ENCODE measurements around the gene MACF1. TPM values are rescaled to one million over a fixed set of nuclear protein-coding genes. Genes with fewer than 3 reads are reported as not detected.
A peak's percentile ranks its signal among the peaks of the same experiment; 100 is the strongest.

Gene MACF1
- total RNA-seq, 1 experiment from 2014 or later = 104 TPM

- no peaks in the 10 kb centered on the region for H3K27me3 ChIP-seq (replicated peaks; ENCODE audit: control insufficient read depth, insufficient read depth, low read length)
- POLR2A ChIA-PET = no interaction called here
- Mint-ChIP-seq H3K4me1 (ENCODE audit: low read depth, unreplicated experiment) (peaks cover 25% of the 10 kb centered on the region), H3K27ac (ENCODE audit: unreplicated experiment) (peak overlapping the region; percentile 89), H3K27me3 (ENCODE audit: insufficient read depth, unreplicated experiment) (no peaks in the 10 kb centered on the region), H3K4me3 (ENCODE audit: unreplicated experiment) (peak overlapping the region; percentile 49), H3K9me3 (ENCODE audit: unreplicated experiment) (no peaks in the 10 kb centered on the region), H3K36me3 (ENCODE audit: insufficient read depth, unreplicated experiment) (peaks cover 12% of the 10 kb centered on the region)
- TF ChIP-seq, protein P1, sequence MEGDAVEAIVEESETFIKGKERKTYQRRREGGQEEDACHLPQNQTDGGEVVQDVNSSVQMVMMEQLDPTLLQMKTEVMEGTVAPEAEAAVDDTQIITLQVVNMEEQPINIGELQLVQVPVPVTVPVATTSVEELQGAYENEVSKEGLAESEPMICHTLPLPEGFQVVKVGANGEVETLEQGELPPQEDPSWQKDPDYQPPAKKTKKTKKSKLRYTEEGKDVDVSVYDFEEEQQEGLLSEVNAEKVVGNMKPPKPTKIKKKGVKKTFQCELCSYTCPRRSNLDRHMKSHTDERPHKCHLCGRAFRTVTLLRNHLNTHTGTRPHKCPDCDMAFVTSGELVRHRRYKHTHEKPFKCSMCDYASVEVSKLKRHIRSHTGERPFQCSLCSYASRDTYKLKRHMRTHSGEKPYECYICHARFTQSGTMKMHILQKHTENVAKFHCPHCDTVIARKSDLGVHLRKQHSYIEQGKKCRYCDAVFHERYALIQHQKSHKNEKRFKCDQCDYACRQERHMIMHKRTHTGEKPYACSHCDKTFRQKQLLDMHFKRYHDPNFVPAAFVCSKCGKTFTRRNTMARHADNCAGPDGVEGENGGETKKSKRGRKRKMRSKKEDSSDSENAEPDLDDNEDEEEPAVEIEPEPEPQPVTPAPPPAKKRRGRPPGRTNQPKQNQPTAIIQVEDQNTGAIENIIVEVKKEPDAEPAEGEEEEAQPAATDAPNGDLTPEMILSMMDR (IDR thresholded peaks at IDR 0.05; ENCODE audit: insufficient read depth in 1 of 2, low read depth in 1 of 2, low read length in 1 of 2, severe bottlenecking in 1 of 2, unreplicated experiment in 1 of 2) = no peak
- intact Hi-C loops (cut with micrococcal nuclease; ENCODE audit: unreplicated experiment) = no loop called here
- peak; percentile 37 to 70 for DNase-seq
- H3K36me3 ChIP-seq (ENCODE audit: control insufficient read depth, insufficient read depth, low read length) = no peaks in the 10 kb centered on the region
- BruUV-seq (replicated peaks) = TSS peak; percentile 24
- H3K4me1 ChIP-seq = peaks cover 61% of the 10 kb centered on the region
- no peak overlapping the region for H3K4me3 ChIP-seq (ENCODE audit: low read depth, low read length)
- no peaks in the 10 kb centered on the region for H3K9me3 ChIP-seq
- CTCF ChIA-PET = interaction anchor here (1.0 to 1.7 kb wide), 2 partner anchors 13 to 46 kb away, joined by 3 read pairs; no protein-coding TSS in a partner anchor
Observed at GRCh38 chr1:39178541-39179431, 25.7 kb upstream of the MACF1 start.

- H3K4me1 Mint-ChIP-seq (ENCODE audit: low read depth, unreplicated experiment) = peaks cover 26% of the 10 kb centered on the region
Observed at GRCh38 chr1:39181311-39181710, 23.2 kb upstream of the MACF1 start.

DNA sequence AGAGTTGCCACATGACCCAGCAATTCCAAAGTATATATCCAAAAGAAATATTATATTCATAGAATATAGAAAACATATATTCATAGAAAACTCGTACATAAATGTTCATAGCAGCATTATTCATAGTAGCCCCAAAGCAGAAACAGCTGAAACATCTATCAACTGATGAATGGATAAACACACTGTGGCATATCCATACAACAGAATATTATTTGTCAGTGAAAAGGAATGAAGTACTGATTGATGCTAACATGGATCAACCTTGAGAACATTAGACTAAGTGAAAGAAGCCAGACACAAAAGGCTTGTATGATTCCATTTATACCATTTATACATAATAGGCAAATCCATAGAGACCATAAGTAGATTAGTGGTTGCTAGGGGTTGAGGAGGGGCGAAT, 21.7 kb upstream of the MACF1 start:
- no peaks in the 10 kb centered on the region for H3K9me3 ChIP-seq
- Mint-ChIP-seq H3K27me3 (ENCODE audit: insufficient read depth, unreplicated experiment) (no peaks in the 10 kb centered on the region), H3K9me3 (ENCODE audit: unreplicated experiment) (no peaks in the 10 kb centered on the region), H3K4me1 (ENCODE audit: low read depth, unreplicated experiment) (peaks cover 31% of the 10 kb centered on the region), H3K4me3 (ENCODE audit: unreplicated experiment) (no peak overlapping the region), H3K36me3 (ENCODE audit: insufficient read depth, unreplicated experiment) (peaks cover 25% of the 10 kb centered on the region), H3K27ac (ENCODE audit: unreplicated experiment) (no peak overlapping the region)
- no peaks in the 10 kb centered on the region for H3K27me3 ChIP-seq (replicated peaks; ENCODE audit: control insufficient read depth, insufficient read depth, low read length)
- ChIA-PET POLR2A (no interaction called here), CTCF (interaction anchor here (1.9 kb wide), 1 partner anchor 76 kb away, joined by 6 read pairs; no protein-coding TSS in a partner anchor)
- intact Hi-C loops (cut with micrococcal nuclease; ENCODE audit: unreplicated experiment) = no loop called here
- TF ChIP-seq, protein P1 (IDR thresholded peaks at IDR 0.05; ENCODE audit: insufficient read depth in 1 of 2, low read depth in 1 of 2, low read length in 1 of 2, severe bottlenecking in 1 of 2, unreplicated experiment in 1 of 2) = no peak
- no TSS peak for BruUV-seq (replicated peaks)
- no peak for DNase-seq
- peaks cover 38% of the 10 kb centered on the region for H3K4me1 ChIP-seq
- H3K4me3 ChIP-seq (ENCODE audit: low read depth, low read length) = no peak overlapping the region
- H3K36me3 ChIP-seq (ENCODE audit: control insufficient read depth, insufficient read depth, low read length) = no peaks in the 10 kb centered on the region

More at GRCh38 chr1:39181311-39181710, 23.2 kb upstream of the MACF1 start:
- ChIA-PET POLR2A (no interaction called here), CTCF (interaction anchor here (0.7 kb wide), 1 partner anchor 117 kb away, joined by 6 read pairs; no protein-coding TSS in a partner anchor)
- Histone ChIP-seq H3K4me3 (ENCODE audit: low read depth, low read length) (no peak overlapping the region), H3K27me3 (replicated peaks; ENCODE audit: control insufficient read depth, insufficient read depth, low read length) (no peaks in the 10 kb centered on the region), H3K36me3 (ENCODE audit: control insufficient read depth, insufficient read depth, low read length) (no peaks in the 10 kb centered on the region), H3K4me1 (peaks cover 53% of the 10 kb centered on the region), H3K9me3 (no peaks in the 10 kb centered on the region)
- TF ChIP-seq, protein P1 (IDR thresholded peaks at IDR 0.05; ENCODE audit: insufficient read depth in 1 of 2, low read depth in 1 of 2, low read length in 1 of 2, severe bottlenecking in 1 of 2, unreplicated experiment in 1 of 2) = no peak
- no TSS peak for BruUV-seq (replicated peaks)
- H3K36me3 Mint-ChIP-seq (ENCODE audit: insufficient read depth, unreplicated experiment) = peaks cover 25% of the 10 kb centered on the region
- H3K4me3 Mint-ChIP-seq (ENCODE audit: unreplicated experiment) = no peak overlapping the region
- no peak overlapping the region for H3K27ac Mint-ChIP-seq (ENCODE audit: unreplicated experiment)
- no peak for DNase-seq
- intact Hi-C loops (cut with micrococcal nuclease; ENCODE audit: unreplicated experiment) = no loop called here
- H3K27me3 Mint-ChIP-seq (ENCODE audit: insufficient read depth, unreplicated experiment) = no peaks in the 10 kb centered on the region
- no peaks in the 10 kb centered on the region for H3K9me3 Mint-ChIP-seq (ENCODE audit: unreplicated experiment)

Data from Caco-2 (cell line).